Activated T-helper 2 cell treated with anti-CD3 and anti-CD28 coated beads, Interferon-gamma antibody, Interleukin-2, Interleukin-4, amounts not matched to agents 10 μg/mL and 5 μg/mL and 100 μg/mL, durations not matched to agents 14 hours and 24 hours and 36 hours (primary cell): ENCODE data around the gene MEIOSIN. TPM values are rescaled to one million over a fixed set of nuclear protein-coding genes. Genes with fewer than 3 reads are reported as not detected.

ENCODE experiments used
- DNase-seq: peaks from one replicate; pipeline ENCODE4 v3.0.0; 2021; ENCODE audit warnings: low spot score
- H3K27ac Mint-ChIP-seq: one replicate; pipeline ENCODE4 v1.8.0; 2021; ENCODE audit warnings: mixed read lengths
- H3K27me3 Mint-ChIP-seq: one replicate; pipeline ENCODE4 v1.8.0; 2021; ENCODE audit warnings: low read depth, mixed read lengths
- H3K36me3 Mint-ChIP-seq: one replicate; pipeline ENCODE4 v1.8.0; 2021; ENCODE audit warnings: low read depth, mixed read lengths
- H3K4me1 Mint-ChIP-seq: one replicate; pipeline ENCODE4 v1.8.0; 2021; ENCODE audit warnings: low read depth, mixed read lengths
- H3K4me3 Mint-ChIP-seq: one replicate; pipeline ENCODE4 v1.8.0; 2021; ENCODE audit warnings: low read depth, mild to moderate bottlenecking, moderate library complexity, mixed read lengths
- H3K9me3 Mint-ChIP-seq: one replicate; pipeline ENCODE4 v1.8.0; 2021; ENCODE audit warnings: mixed read lengths
- intact Hi-C: fragments of 100-400 bp; cut with micrococcal nuclease; formaldehyde crosslinking; loops from one replicate; pipeline ENCODE4 v1.15.1; 2023
- total RNA-seq: library from RNA; stranded (reverse); gene quantifications from 2 replicates; pipeline ENCODE4 v1.2.3, GENCODE V29; 2022

The MEIOSIN gene
- total RNA-seq, 1 donor from 2014 or later, result not detected

- H3K4me1 Mint-ChIP-seq, result no peaks in the 10 kb centered on the region
- H3K27me3 Mint-ChIP-seq, result peaks cover 6% of the 10 kb centered on the region
- H3K9me3 Mint-ChIP-seq, result no peaks in the 10 kb centered on the region
- no peak for DNase-seq
- intact Hi-C loops, result no loop called here
- no peak overlapping the region for H3K4me3 Mint-ChIP-seq
- no peaks in the 10 kb centered on the region for H3K36me3 Mint-ChIP-seq
- H3K27ac Mint-ChIP-seq, result no peak overlapping the region
These were observed 30.6 kb downstream of the MEIOSIN start for GRCh38 chr19:45763691-45764294.

DNA sequence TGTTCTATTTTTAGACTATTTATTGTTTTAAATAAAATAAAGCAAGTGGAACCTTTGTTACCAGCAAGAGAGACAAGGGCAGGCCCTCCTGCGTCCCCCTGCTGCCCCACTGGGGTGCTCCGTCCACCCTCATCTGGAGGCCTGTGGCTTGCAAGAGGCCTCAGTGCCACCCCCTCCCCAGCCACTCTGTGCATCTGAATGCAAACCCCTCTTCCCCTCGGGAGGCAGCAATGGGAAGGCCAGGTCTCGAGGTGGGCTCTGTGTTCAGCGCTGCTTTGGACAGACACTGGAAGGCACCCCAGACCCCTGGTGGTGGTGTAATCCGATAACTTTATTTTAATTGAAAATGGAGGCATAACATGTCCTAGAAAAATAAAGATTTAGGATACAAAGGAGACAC lies 31.2 kb downstream of the MEIOSIN start:
- peaks cover 2% of the 10 kb centered on the region for H3K4me1 Mint-ChIP-seq
- H3K27me3 Mint-ChIP-seq, result peaks cover 8% of the 10 kb centered on the region
- no peaks in the 10 kb centered on the region for H3K36me3 Mint-ChIP-seq
- H3K9me3 Mint-ChIP-seq, result no peaks in the 10 kb centered on the region
- H3K27ac Mint-ChIP-seq, result no peak overlapping the region
- intact Hi-C loops, result no loop called here
- no peak overlapping the region for H3K4me3 Mint-ChIP-seq
- DNase-seq, result no peak

DNA sequence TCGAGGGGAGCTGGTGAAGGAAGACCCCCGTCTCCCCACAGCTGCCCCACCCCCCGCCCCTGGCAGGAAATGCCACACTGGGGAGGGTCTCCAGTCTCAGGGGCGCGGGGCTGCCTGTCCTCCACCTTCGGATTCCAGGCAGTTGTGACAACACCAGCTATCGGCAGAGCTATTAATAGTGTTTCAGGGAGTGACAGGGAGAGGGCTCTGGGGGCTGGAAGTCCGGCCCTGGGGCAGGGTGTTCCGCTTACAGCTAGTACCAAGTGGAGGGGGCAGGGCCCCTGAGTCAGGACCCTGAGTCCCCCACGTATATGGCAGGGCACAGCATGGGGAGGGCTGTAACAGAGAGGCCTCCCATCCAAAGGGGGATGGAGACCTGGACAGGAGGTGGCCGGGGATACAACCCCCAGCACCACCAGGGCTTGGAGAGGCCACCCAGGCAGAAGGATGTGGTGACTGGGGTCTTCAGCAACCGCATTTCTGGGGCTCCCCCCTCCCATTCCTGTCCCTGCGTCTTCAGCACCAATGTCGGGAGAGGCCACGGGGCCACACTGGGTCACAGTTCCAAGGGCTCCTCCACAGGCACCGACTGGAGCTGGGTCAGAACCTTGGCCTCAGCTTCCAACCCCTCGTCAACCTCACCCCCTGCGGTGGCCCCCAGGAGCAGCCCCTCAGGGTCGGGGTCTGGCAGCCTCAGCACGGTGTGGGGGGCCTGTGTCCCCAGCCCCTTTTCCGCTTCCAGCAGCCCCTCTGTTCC lies 31.9 kb downstream of the MEIOSIN start:
- no peak for DNase-seq
- Mint-ChIP-seq H3K36me3 (no peaks in the 10 kb centered on the region), H3K27me3 (peaks cover 8% of the 10 kb centered on the region), H3K9me3 (no peaks in the 10 kb centered on the region), H3K27ac (no peak overlapping the region), H3K4me1 (peaks cover 6% of the 10 kb centered on the region), H3K4me3 (no peak overlapping the region)
- intact Hi-C loops, result no loop called here

DNA sequence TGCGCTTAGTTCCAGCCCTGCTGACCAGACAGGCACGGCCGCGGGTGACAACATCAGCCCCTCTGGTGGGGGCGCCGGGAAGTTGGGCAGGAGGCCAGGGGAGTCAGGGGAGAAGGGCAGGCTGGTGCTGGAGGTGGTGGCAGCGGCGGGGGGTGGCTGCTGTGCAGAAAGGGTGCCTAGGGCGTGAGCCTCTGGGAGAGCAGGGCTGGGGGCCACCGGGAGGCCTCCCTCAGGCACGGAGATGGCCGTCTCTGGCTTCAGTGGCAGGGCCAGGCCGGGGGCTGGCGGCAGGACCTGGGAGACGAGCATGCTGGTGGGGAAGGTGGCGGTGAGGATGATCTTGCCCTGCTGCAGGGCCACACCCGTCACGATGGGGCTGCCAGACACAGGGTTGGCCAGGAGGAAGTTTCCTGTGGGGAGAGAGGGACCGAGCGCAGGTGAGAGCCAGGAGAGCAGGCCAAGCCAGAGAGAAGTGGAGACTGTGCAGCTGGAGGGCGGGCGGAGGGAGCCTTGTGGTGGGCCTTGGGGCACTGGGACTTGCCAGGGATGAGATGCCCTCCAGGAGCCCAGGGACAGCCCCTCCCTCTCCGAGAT lies 32.6 kb downstream of the MEIOSIN start:
- H3K27me3 Mint-ChIP-seq, result peaks cover 8% of the 10 kb centered on the region
- intact Hi-C loops, result no loop called here
- no peak for DNase-seq
- H3K36me3 Mint-ChIP-seq, result no peaks in the 10 kb centered on the region
- H3K27ac Mint-ChIP-seq, result no peak overlapping the region
- no peak overlapping the region for H3K4me3 Mint-ChIP-seq
- no peaks in the 10 kb centered on the region for H3K9me3 Mint-ChIP-seq
- H3K4me1 Mint-ChIP-seq, result peaks cover 8% of the 10 kb centered on the region

DNA sequence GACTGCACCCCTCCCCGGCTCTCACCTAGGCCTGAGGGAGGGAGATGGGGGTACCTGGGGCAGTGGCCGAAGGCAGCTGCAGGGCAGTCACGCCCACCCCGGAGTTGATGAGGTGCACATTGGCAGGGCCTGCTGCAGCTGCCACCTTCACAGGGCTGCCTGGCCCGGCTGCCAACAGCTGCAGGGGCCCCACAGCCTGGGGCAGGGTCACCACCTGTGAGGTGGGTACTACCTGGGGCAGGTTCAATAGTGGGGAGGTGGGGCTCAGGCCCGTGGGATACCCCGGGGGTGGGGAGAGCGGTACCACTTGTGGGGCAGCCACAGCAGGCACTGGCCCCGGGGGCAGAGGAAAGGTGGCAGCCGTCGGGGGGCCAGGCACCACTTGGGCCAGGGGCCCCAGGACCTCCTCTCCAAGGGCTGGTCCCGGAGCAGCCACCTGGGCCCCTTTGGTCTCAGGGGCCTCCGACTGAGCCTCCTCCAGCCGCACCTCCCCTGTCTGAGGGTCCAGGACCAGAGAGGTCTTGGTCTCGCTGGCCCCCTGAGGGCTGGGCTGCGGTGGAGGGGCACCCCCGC lies 33.1 kb downstream of the MEIOSIN start:
- Mint-ChIP-seq H3K27ac (no peak overlapping the region), H3K27me3 (peaks cover 8% of the 10 kb centered on the region), H3K36me3 (no peaks in the 10 kb centered on the region), H3K9me3 (no peaks in the 10 kb centered on the region), H3K4me1 (peaks cover 8% of the 10 kb centered on the region), H3K4me3 (no peak overlapping the region)
- no peak for DNase-seq
- intact Hi-C loops, result no loop called here

- no peaks in the 10 kb centered on the region for H3K9me3 Mint-ChIP-seq
- peak overlapping the region; percentile 49 for H3K4me3 Mint-ChIP-seq
- intact Hi-C loops, result no loop called here
- H3K36me3 Mint-ChIP-seq, result no peaks in the 10 kb centered on the region
- DNase-seq, result no peak
- H3K27me3 Mint-ChIP-seq, result peaks cover 8% of the 10 kb centered on the region
- H3K27ac Mint-ChIP-seq, result no peak overlapping the region
- H3K4me1 Mint-ChIP-seq, result peaks cover 8% of the 10 kb centered on the region
These were observed 33.7 kb downstream of the MEIOSIN start for GRCh38 chr19:45766869-45767346.

DNA sequence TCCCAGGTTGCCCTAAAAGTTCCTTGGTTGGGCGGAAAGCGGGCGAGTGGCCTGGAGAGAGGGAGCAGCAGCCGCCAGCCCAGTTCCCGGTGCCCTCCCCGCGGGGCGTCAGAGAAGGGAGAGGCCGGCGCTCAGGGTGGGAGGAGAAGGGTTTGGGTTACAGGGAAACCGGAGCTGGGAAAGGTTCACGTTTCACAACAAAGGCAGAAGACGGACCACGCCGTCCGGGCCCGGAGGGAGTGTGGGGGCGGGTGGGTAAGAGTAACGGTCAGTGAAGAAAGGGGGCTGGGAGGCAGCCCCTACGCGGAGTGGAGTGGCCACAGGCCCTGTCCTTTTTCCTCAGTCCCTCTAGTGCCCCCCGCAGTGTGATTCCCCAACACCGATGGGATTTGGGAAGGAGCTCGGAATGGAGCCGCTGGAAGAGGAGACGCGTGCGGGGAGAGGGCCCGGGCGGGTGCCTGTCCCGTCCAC lies 34.2 kb downstream of the MEIOSIN start:
- intact Hi-C loops, result no loop called here

GRCh38 chr19:45767881-45768654 lies 34.8 kb downstream of the MEIOSIN start:
- Mint-ChIP-seq H3K27ac (no peak overlapping the region), H3K27me3 (peaks cover 12% of the 10 kb centered on the region), H3K9me3 (no peaks in the 10 kb centered on the region), H3K4me3 (peak overlapping the region; percentile 67), H3K4me1 (peaks cover 8% of the 10 kb centered on the region), H3K36me3 (no peaks in the 10 kb centered on the region)
- DNase-seq, result no peak
- intact Hi-C loops, result loop anchor here (2.0 kb wide), 2 partner anchors 25 to 75 kb away; partner anchors contain the start of genes DMWD and QPCTL

More for the DNA sequence above, 34.2 kb downstream of the MEIOSIN start:
- H3K4me1 Mint-ChIP-seq, result peaks cover 8% of the 10 kb centered on the region
- no peak for DNase-seq
- H3K27me3 Mint-ChIP-seq, result peaks cover 12% of the 10 kb centered on the region
- H3K36me3 Mint-ChIP-seq, result no peaks in the 10 kb centered on the region
- no peak overlapping the region for H3K27ac Mint-ChIP-seq
- H3K9me3 Mint-ChIP-seq, result no peaks in the 10 kb centered on the region
- H3K4me3 Mint-ChIP-seq, result peak overlapping the region; percentile 49

DNA sequence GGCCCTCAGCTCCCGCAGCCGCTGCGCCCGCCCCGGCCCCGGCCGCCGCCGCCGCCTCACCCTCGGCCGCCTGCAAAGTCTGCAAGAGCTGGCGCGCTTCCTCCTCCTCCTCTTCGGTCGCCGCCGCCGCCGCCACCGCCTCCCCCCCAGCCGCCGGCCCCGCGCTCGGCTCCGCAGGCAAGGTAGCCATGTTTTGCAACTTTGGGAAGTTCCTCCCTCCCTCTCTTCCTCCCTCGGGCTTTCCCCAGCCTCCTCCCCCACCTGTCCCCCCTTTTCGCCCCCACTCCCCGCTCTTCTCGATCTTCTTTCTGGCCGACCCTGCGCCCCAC lies 35.4 kb downstream of the MEIOSIN start:
- peak overlapping the region; percentile 86 for H3K4me3 Mint-ChIP-seq
- intact Hi-C loops, result loop anchor here (2.0 kb wide), 2 partner anchors 24 to 76 kb away; partner anchors contain the start of genes DMWD and QPCTL
- peak overlapping the region; percentile 63 for H3K27ac Mint-ChIP-seq
- peak; percentile 28 for DNase-seq
- H3K36me3 Mint-ChIP-seq, result no peaks in the 10 kb centered on the region
- H3K9me3 Mint-ChIP-seq, result no peaks in the 10 kb centered on the region
- H3K4me1 Mint-ChIP-seq, result peaks cover 8% of the 10 kb centered on the region
- peaks cover 12% of the 10 kb centered on the region for H3K27me3 Mint-ChIP-seq

DNA sequence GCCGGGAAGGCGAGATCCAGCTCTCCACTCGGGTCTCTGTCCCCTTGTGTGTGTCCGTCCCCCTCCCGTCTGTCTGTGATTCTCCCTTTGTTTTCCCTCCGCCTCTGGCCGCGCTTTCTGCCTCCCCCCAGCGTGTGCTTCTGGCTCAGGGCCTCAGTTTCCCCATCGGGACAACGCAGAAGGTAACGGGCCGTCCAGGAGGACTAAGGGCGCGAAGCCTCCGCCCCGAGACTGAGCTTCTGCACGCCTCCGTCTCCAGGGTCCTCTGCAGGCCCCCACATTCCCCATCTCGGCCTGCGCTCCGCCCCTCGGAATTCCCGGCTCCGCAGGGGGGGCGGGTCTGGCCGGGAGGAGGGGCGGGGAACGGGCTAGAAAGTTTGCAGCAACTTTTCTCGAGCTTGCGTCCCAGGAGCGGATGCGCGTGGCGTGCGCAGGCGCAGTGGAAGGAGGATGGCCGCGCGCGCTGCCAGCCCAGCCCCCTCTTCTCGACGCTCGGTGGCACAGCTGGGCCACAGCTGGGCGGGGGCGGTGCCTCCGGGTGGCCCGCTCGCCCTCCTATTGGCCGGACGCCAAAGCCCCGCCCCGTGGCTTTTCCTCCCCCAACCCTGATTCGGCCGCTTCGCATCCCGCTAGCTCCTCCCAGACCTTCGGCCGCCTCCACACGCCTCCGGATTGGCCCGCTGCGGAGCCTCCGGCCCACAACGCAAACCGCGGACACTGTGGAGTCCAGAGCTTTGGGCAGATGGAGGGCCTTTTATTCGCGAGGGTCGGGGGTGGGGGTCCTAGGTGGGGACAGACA lies 35.9 kb downstream of the MEIOSIN start, which contains the start of gene SIX5:
Gene SIX5 (minus strand): TSS at position 269 of the 799 bp plus-strand sequence. CDS start 408 bp downstream, outside the sequence.
- H3K9me3 Mint-ChIP-seq, result no peaks in the 10 kb centered on the region

DNA sequence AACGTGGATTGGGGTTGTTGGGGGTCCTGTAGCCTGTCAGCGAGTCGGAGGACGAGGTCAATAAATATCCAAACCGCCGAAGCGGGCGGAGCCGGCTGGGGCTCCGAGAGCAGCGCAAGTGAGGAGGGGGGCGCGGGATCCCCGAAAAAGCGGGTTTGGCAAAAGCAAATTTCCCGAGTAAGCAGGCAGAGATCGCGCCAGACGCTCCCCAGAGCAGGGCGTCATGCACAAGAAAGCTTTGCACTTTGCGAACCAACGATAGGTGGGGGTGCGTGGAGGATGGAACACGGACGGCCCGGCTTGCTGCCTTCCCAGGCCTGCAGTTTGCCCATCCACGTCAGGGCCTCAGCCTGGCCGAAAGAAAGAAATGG lies 36.6 kb downstream of the MEIOSIN start:
- peaks cover 12% of the 10 kb centered on the region for H3K27me3 Mint-ChIP-seq
- H3K27ac Mint-ChIP-seq, result peak overlapping the region; percentile 68
- intact Hi-C loops, result loop anchor here (1.0 to 2.0 kb wide), 5 partner anchors 9 to 93 kb away; partner anchors contain the start of genes DMWD, QPCTL and SYMPK
- no peaks in the 10 kb centered on the region for H3K9me3 Mint-ChIP-seq
- peak overlapping the region; percentile 86 for H3K4me3 Mint-ChIP-seq
- no peak for DNase-seq
- peaks cover 8% of the 10 kb centered on the region for H3K4me1 Mint-ChIP-seq
- no peaks in the 10 kb centered on the region for H3K36me3 Mint-ChIP-seq

More for the DNA sequence above, 35.9 kb downstream of the MEIOSIN start, which contains the start of gene SIX5:
- intact Hi-C loops, result loop anchor here (2.0 kb wide), 2 partner anchors 24 to 76 kb away; partner anchors contain the start of genes DMWD and QPCTL
- Mint-ChIP-seq H3K27me3 (peaks cover 12% of the 10 kb centered on the region), H3K4me1 (peaks cover 8% of the 10 kb centered on the region), H3K4me3 (peak within 1 kb of the TSS; percentile 86), H3K27ac (peak within 1 kb of the TSS; percentile 68), H3K36me3 (no peaks in the 10 kb centered on the region)
- peak; percentile 95 for DNase-seq
